T-helper 2 cell (primary cell): ENCODE measurements around the gene ARGLU1.
A peak's percentile ranks its signal among the peaks of the same experiment; 100 is the strongest.

Experiments used
- DNase-seq, 5 experiments: peaks; one replicate each; pipeline versions ENCODE4 v3.0.0 to v3.0.0-alpha.2; 2012 to 2022

ARGLU1 gene

DNA sequence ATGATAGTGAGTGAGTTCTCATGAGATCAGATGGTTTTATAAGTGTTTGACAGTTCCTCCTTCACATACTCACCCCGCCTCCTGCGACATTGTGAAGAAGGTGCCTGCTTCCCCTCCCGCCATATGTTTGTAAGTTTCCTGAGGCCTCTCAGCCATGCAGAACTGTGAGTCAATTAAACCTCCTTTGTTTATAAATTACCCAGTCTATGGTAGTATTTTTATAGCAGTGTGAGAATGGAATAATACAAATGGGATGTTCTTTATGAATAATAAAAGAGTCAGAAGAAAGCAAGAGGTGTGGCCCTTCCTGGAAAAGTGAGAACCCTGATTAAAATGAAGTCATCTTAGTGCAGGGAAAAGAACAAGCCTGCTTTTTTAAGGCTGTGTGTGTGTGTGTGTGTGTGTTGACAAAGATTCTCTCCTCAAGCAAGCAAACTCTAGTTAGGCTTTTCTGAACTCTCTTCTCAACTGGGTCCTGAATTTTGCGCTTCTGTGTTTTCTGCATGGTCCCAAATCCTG lies 18.8 kb upstream of the ARGLU1 start:
- no peak for DNase-seq

DNA sequence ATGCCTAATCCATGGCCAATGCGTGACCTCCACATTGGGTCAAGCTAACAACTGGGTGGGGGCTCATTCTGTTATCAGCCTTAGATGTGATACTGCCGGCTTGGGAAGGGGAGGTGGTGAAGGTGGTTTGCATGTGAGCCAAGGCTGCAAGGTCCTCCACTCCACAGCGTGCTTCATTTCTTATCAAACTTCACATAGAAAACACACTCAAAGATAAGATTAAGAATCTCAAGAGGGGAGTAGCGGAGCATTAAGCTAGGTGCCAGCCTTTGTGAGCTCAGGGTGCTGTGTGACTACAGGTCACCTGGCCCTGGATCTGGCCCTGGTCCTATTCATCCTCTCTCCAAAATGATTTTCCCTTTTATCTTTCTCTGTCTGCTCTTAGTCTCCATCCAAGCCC lies 13.3 kb upstream of the ARGLU1 start:
- no peak for DNase-seq

DNA sequence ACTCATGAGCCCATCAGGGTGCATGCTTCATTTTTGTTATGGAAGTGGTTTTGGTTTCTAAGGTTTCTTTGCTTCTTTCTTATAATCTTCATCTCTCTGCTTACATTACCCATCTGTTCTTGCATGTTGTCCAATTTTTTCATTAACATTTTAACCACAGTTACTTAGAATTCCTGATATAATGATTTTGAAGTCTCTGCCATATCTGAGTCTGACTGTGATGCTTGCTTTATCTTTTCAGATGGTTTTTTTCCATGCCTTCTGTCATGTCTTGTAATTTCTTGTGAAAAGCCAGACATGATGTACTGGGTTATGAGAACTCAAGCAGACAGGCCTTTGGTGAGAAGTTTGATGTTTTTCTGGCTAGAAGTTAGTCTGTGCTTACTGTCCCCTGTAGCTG lies 8.0 kb upstream of the ARGLU1 start:
- no peak for DNase-seq

DNA sequence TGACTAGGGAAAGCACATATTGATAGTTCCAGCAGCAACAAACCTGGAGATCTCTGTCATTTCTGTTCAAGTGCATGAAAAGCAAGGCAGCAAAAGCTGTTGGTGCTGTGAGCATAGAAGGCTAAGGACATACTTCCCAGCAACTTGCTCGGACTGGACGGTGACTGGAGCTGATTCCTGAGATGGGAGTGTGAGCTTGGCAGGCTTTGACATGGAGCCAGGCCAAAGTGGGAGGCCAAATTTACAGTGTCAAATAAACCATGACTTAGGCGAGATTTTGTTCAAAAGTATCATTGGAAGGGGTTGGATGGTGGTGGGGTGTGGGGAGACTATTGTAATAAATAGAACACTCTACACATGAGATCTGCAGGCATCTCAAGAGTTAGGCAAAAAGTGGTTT lies 5.9 kb upstream of the ARGLU1 start:
- DNase-seq, result no peak

DNA sequence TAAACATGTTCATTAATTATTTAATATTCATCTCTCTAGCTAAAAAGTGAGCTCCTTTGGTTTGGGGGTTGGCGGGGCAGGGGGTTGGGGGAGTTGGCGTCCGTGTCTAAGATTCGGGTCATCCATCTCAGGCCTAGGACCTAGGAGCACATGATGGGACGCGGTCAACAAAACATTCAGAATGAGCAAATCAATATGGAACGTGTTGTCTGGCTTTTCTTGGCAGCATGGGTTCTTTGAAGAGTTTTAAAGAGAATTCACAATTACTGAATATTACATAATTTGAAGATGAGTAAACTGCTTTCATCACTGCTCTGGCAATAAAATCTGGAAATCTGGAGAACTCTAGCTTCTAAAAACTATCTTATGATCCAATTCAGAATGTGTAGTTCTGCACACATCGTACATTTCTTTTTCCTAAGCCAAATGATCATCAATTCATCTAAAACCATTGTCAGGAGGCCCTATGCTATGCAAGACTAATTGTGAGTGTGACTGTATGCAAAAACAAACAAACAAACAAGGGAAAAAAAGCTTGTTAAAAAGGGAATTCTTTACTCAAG lies 5.4 kb upstream of the ARGLU1 start:
- DNase-seq, result no peak

DNA sequence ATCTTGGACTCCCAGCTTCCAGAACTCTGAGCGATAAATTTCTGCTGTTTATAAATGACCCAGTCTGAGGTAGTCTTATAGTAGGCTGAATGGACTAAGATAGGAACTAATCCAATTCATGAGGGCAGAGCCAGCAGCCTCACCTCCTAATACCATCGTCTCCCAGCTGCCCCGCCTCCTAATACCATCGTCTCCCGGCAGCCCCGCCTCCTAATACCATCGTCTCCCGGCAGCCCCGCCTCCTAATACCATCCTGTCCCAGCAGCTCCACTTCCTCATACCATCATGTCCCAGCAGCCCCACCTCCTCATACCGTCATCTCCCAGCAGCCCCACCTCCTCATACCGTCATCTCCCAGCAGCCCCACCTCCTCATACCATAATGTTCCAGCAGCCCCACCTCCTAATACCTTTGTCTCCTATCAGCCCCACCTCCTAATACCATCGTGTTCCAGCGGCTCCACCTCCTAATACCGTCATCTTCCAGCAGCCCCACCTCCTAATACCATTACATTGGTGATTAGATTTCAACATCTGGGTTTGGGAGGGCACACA lies 2.4 kb upstream of the ARGLU1 start:
- DNase-seq, result peak in 4 of 5 experiments; percentile 38 to 77 (median 57)

DNA sequence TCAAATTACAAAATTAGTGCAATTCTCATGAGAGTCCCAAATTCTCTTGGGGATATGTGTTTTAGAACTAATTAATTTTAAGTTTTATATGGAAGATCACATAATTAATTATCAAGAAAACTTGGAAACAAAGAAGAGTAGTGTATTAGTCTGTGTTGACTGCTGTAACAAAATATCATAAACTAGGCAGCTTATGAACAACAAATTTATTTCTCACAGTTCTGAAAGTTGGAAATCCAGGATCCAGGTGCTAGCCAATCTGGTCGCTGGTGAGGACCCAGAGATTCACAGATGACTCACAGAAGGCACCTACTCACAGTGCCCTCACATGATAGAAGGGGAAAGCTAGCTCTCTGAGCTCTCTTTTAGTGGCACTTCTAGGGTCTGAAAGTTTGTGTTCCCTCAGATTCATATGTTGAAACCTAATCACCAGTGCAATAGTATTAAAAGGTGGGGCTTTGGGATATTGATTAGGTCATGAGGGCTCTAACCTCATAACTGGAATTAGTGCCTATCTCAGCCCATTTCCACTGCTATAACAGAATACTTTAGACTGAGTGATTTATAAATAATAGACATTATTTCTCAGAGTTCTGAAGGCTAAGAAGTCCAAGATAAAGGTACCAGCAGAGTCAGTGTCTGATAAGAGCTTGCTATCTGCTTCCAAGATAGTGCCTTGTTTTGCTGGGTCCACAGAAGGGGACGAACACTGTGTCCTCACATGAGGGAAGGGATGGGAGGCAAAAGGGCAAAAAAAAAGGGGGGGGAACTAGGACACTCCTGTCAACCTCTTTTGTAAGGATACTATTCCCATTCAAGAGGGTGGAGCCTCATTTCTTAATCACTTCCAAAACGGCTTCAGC lies 1.5 kb upstream of the ARGLU1 start:
- DNase-seq, result no peak

DNA sequence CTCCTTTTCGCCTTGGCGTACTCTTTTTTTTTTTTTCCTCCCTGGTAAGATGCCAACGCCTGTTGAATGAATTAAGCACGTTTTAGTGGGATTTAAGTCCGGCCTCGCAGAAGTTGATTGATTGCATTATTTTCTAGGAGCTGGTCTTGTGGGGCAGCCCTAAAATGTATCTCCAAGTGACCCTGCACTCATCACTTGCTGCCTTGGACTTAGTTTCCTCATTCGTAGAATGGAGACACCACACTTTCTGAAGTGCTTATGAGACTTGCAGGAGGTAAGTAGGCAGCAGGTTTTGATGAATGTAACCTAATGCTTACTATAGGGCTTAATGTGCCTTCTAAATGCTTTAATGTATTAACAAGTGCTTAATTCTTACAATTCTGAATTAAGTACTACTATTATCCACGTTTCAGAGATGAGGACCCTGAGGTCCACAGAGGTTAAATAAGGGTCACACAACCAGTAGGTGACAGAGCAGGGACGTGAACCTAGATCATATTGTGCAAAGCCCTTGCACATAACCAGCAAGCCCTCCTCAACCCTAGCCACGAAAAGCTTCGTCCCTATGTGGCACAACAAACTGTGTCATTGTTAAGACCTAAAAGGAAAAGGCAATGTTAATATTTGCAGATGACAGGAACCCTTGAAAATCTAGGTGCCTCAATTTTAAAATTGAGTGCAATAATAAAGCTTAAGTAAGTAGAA lies 514 bp upstream of the ARGLU1 start:
- DNase-seq, result no peak

DNA sequence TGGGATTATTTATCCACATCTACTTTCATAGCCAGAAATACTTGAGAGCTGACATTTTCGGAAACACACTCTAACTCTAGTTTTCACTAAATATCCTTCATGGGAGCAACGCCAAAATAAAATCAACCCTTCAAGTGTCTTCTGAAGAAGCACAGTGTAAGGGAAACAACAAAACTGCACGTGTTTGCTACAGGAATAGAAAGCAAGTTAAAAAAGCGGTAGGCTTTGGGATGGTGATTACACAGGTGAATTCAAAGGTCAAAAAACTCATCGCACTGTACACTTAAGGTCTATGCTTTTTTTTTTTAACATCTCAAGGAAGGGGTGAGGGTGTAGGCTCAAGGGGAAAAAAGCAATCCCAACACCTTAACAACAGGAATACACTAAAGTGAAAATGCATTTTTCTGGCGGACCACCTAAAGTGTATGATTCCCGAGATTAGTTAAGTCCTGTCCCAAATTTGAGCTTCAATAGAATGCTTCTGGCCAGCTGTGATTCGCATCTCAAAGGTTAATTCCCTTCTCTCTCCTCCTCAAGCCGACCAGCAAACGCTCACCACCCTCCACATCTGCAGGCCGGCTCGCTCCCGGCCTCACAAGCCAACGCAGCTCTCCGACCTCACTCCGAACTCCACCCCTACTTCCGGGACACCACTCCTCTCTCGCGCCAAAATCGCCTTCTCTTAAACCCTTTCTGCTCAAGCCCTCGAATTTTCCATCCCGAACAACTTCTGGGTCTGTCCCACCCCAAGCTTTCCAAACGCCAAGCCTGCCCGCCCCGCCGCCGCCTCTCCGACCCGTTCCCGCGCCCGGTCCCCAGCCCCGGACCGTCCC lies 1.1 kb downstream of the ARGLU1 start:
- peak in 3 of 5 experiments; percentile 8 to 62 (median 11) for DNase-seq

DNA sequence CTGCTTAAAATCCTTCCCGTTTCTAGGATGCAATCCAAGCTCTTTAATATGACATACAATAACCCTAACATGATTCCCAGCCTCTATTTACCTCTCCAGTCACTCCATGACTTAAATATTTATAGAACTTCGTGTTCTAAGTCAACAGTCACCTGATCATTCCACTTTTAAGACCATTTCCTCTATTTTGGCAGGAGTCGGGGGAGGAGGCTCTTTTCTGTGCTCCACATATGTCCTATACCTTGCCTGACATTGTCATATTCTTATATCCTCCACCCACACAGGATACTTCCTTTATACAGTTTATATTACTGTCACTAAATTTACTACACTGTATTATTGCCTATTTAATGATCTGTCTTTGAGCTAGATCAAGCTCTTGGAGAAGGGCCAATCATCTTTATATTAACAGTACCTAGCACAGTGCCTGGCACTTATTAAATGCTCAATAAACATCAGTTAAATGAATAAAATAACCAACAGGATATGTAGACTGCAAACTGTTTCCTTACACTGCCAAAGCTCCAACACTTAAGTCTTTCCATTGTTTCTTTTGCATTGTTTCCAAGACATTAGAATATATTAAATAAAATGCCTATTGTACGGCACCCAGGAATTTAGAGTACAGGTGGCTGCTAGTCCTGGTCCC lies 2.7 kb downstream of the ARGLU1 start:
- no peak for DNase-seq

DNA sequence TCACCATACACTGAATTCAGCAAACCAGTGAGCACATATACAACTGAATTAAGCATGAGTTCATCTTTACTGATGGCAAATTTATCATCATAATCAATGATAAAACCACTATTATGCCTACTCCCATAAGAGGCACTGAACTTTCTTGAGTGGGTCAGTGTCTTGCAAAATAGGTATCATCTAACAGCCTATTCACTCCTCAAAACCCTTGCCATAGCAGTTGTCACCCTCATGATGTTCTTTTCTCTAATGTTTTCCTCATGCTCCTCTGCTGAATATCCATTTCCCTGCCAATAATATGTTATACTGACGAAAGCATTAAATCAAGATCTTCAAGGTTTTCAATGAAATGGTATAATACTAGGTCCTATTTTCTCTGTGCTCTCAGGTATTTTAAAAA lies 5.6 kb downstream of the ARGLU1 start:
- no peak for DNase-seq

DNA sequence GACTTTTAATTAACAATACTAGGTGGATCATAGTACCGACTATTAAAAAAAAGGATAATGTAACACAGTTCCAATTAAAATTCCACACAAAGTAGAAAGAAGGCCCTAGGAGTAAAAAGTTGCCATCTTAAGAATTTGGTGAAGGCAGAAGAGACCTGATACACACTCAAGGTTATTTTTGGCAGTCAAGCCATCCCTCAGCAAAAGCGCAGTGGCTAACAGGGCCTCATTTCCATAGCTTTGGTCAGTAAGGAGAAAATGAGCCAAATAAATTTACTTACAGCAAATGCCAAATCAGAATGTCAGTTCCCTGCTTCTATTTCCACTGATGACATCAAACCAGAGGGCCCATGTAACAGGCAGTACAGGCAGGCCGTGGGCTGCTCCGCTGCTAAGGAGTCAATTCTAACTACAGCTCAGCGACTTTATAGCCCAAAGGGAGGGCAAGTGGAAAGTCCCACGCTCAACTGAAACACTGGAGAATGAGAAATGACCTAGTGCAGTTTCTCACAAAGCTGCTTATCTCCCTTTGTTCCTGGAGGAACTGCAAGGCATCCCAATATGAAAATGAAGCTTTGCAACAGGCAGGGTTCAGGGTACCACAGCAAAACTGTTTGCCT lies 6.3 kb downstream of the ARGLU1 start:
- peak in 2 of 5 experiments; percentile 18 to 56 for DNase-seq

DNA sequence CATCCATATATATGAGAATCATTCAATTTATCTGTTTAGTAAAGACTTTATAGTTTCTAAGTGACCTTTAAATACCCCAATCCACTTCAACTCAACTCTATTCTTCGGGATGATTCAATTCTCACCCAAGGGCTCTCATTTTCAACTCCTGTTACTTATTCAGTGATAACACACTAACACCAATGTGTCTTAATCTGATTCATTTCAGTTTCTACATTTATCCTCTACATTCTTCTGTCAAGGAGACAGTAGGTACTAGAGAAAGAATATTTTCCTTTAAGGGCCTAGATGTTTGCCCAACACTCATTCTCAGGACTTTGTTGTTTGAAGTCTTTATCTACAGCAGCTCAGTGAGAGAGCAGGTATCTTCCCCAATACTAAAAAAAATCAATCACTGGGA lies 7.1 kb downstream of the ARGLU1 start:
- DNase-seq, result peak in 1 of 5 experiments; percentile 56

DNA sequence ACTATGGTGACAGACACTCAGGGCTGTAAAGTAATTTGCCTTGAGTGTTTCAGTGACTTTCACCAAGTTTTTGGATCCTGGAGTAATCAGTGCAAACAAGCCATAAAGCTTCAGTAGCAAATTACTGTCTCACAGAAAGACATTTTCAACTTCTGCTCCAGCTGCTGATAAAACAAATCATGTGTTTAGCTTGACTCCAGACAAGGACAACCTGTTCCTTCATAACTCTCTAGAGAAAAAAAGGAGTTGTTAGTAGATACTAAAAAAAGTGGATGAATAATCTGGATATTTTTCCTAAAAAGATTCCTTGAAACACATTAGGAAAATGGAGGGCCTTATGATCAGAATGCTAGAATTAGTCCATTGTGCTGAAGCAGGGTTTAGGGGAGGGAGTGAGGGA lies 9.4 kb downstream of the ARGLU1 start:
- DNase-seq, result no peak

DNA sequence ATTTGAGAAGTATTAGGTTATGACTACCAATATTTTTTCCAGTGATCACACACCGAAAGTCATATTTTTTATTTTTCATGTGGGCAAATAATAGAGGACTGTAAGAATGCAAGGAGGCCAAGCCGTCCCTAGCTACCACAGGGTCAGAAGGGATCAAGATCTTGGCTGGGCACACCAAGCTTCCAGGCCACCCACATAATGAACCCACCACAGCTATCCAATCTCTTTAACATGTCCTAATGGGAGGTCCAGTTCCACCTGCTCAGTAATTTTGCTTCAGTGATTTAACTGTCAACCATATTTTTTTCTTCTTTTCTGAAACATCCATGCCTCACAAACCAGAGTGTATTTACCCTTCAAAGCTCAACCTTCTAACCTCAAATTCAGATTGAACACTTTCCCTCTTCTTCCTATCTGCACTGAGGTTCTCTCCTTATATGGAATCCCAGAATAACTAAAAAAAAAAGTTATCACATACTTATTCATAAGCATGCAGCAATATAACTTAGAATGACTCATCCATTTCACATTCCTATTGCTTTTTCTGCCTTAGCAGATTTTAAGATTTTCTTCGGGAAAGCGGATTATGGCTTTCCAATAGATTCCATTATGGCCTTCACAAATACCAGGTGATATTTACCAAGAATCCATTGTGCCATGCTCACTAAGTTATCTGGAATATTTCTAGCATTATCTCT lies 12.2 kb downstream of the ARGLU1 start:
- no peak for DNase-seq

DNA sequence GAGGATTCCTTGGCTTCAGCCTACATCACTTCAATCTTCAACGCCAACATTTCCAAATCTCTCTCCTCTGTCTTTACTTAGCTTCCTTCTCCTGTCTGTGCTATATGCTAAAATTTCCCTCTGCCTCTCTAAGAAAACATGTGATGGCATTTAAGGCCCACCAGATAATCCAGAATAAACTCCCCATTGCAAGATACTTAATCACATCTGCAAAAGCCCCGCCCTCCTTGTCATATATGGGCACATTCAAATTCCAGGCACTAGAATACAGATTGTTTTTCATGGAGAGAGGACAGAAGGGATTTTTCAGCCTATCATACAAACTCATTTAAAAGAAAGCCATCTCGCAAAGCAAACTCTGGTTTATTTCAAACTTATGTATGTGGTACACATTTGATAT lies 16.2 kb downstream of the ARGLU1 start:
- DNase-seq, result no peak

DNA sequence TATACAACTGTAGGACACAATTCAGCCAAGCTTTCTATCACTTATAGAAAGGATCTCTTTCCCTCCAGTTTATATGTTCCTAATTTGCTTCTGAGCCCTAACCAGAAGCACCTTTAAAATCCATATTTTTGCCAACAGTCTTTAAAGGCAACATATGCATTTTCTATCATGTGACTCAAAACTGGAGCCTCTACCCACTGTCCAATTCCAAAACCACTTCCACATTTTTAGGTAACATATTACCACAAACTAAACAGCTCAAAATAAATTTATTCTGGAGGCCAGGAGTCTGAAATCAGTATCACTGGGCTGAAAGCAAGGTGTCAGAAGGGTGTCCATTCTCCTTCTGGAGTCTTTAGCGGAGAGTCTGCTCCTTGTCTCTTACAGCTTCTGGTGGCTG lies 16.6 kb downstream of the ARGLU1 start:
- no peak for DNase-seq

DNA sequence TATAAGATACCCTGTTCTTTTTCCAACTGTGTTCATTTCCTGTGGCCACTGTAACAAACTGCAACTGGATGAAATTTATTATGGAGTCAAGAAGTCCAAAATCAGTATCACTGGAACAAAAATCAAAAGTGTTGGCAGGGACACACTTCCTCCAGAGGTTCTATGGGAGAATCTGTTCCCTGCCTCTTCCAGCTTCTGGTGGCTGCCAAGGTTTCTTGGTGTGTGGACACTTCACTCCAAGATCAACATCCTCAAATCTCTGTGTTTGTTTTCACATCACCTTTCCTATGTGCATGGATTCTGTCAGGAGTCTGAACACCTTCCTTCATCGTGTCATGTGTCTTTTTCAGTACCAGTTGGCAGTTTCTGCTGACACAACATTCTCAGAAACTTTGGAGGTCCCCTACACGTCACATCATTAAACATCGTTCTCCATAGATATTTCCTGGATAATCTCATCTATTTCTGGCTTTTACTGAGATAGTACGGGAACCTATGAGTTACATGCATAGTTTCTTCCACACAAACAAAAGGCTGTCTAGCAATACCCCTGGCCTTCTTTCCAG lies 17.3 kb downstream of the ARGLU1 start:
- no peak for DNase-seq

DNA sequence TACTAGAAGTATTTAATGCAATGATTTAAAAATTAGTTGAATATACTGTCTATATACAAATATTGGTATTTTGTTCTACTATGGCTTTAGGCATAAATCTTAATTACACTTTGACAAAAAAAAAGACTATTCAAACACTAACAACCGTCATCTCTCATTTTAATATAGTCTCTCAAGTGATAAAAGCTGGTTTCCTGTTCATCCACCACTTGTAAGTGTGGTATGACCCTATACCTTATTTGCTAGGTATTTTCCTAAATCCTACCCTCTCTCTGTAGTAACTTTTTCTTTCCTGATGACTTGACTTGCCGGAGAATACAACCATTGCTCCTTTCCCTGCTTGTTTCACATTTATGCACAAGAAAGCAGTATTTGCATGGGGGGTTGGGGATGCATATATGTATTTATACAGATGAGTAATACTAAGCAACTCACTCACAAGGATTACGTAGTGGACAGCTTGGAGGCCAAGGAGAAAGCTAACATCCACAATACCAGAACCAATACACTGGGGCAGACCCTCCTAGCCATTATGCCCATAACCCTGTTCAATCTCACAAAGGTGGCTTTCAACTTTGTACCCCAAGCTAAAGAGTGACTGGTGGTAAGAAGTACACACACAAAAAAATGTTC lies 19.8 kb downstream of the ARGLU1 start:
- no peak for DNase-seq

DNA sequence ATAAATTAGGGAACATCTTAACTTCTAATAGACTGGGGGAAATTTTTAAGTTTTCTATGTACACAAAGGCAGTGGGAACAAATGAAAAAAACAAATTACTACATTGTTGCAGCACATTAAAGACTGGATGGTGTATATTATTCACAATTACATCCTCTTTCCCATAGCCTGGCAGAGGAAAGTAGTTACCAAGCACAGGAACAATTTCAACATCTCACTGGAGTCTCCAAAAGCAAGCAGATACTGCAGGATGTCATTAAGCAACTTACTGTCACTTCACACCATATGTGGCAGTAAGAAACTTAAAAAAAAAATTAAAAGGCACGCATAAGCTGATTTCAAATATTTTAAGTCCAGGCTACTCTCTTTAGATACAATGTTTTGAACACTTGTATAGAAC lies 26.1 kb downstream of the ARGLU1 start:
- no peak for DNase-seq
